Gastrocnemius medialis (tissue), 4 donors: ENCODE data around the gene KPNA4. TPM values are rescaled to one million over a fixed set of nuclear protein-coding genes. Genes with fewer than 3 reads are reported as not detected.

Experiments used
- ATAC-seq, 2 donors: fragments of 150-250 bp; one replicate each; pipeline ENCODE4 v1.9.1; 2016
- DNase-seq, 2 donors: peaks; one replicate each; pipeline ENCODE4 v3.0.0-alpha.2; 2019
- H3K27ac ChIP-seq, 4 donors: fragments of 200-600 bp; sonication (generic); 1 replicate in 1 of 4; 2 replicates in 3 of 4; pipeline ENCODE4 v1.5.1; 2016 to 2018; ENCODE audit warnings: mild to moderate bottlenecking in 2 of 4, moderate library complexity in 1 of 4
- H3K27me3 ChIP-seq, 3 donors: fragments of 200-600 bp; sonication (generic) in 2 of 3; 1 replicate in 1 of 3; 2 replicates in 2 of 3; pipeline versions ENCODE4 v1.5.1 to v1.6.0; 2016 to 2019; ENCODE audit warnings: mild to moderate bottlenecking in 1 of 3, moderate library complexity in 1 of 3
- H3K36me3 ChIP-seq, 2 donors: fragments of 200-600 bp; sonication (generic) in 1 of 2; one replicate each; pipeline ENCODE4 v1.5.1; 2017 to 2018
- H3K4me1 ChIP-seq, 2 donors: fragments of 200-600 bp; sonication (generic) in 1 of 2; one replicate each; pipeline ENCODE4 v1.5.1; 2016 to 2017; ENCODE audit warnings: mild to moderate bottlenecking in 2 of 2
- H3K4me3 ChIP-seq, 4 donors: fragments of 200-600 bp; sonication (generic) in 3 of 4; 1 replicate in 1 of 4; 2 replicates in 3 of 4; pipeline ENCODE4 v1.5.1; 2016 to 2019; ENCODE audit warnings: mild to moderate bottlenecking in 2 of 4
- H3K9me3 ChIP-seq, 3 donors: fragments of 200-600 bp; sonication (generic) in 2 of 3; 1 replicate in 1 of 3; 2 replicates in 2 of 3; pipeline ENCODE4 v1.5.1; 2016 to 2019
- POLR2A ChIP-seq, 2 donors: fragments of 450-650 bp; IDR thresholded peaks; one replicate each; pipeline ENCODE4 v1.6.1; 2017; ENCODE audit warnings: antibody characterized with exemption in 2 of 2, mild to moderate bottlenecking in 2 of 2, moderate library complexity in 2 of 2
- in situ Hi-C, 4 donors: fragments of 200-750 bp; cut with MboI; loops; one replicate each; pipeline versions ENCODE4 v1.15.0 to v1.8.0; 2017; ENCODE audit warnings: low sequenced_read_pairs in 4 of 4
- intact Hi-C: fragments of 100-400 bp; cut with DNase I; formaldehyde crosslinking; loops from one replicate; pipeline ENCODE4 v1.15.1; 2023; ENCODE audit warnings: low total_unique reads
- total RNA-seq, 4 donors: library from RNA; depleted of rRNA; stranded (reverse); fragments of >200 nt; gene quantifications; one replicate each; pipeline versions ENCODE4 v1.1.0 to v1.2.3, GENCODE V29; 2016
- TF ChIP-seq, protein P1 (sequence below), 5 experiments: fragments of 450-650 bp in 3 of 5; fragments of 200-600 bp in 2 of 5; sonication (generic) in 2 of 5; IDR thresholded peaks in 4 of 5; conservative IDR thresholded peaks in 1 of 5; 1 replicate in 4 of 5; 2 replicates in 1 of 5; pipeline ENCODE4 v1.5.1; 2016 to 2019; ENCODE audit warnings: antibody characterized with exemption in 5 of 5, mild to moderate bottlenecking in 3 of 5, moderate library complexity in 3 of 5

KPNA4 gene
- total RNA-seq, 4 donors from 2014 or later = 78.9 to 126 (median 86.0) TPM

DNA sequence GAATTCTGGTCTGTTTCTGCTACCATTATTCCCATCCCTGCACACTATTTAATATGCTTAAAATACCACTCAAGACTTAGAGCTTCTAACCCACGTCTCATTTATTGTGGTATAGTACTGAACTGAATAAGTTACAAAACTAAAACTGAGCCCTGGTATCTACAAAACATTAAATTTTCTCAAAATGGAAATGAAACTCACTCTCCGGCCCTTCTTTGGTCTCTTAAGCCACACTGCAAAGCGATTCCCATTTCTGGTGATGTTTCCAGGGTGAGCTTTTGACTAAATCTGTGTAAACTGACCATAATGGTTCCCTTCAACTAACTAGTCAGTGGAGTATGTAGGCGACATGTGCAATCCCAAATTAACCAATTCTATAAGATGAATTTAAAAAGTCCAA lies 18.6 kb downstream of the KPNA4 start:
- DNase-seq (no peak), ATAC-seq (no peak)
- Histone ChIP-seq H3K9me3 (no peaks in the 10 kb centered on the region), H3K4me1 (peaks cover 38 to 57% of the 10 kb centered on the region in 2 donors), H3K27ac (no peak overlapping the region), H3K4me3 (no peak overlapping the region), H3K36me3 (no peaks in the 10 kb centered on the region), H3K27me3 (no peaks in the 10 kb centered on the region)
- intact Hi-C loops = no loop called here
- TF ChIP-seq POLR2A (IDR thresholded peaks at IDR 0.05) = no peak
- TF ChIP-seq, protein P1, sequence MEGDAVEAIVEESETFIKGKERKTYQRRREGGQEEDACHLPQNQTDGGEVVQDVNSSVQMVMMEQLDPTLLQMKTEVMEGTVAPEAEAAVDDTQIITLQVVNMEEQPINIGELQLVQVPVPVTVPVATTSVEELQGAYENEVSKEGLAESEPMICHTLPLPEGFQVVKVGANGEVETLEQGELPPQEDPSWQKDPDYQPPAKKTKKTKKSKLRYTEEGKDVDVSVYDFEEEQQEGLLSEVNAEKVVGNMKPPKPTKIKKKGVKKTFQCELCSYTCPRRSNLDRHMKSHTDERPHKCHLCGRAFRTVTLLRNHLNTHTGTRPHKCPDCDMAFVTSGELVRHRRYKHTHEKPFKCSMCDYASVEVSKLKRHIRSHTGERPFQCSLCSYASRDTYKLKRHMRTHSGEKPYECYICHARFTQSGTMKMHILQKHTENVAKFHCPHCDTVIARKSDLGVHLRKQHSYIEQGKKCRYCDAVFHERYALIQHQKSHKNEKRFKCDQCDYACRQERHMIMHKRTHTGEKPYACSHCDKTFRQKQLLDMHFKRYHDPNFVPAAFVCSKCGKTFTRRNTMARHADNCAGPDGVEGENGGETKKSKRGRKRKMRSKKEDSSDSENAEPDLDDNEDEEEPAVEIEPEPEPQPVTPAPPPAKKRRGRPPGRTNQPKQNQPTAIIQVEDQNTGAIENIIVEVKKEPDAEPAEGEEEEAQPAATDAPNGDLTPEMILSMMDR (IDR thresholded peaks at IDR 0.05 in 4 of 5, conservative IDR thresholded peaks at IDR 0.05 in 1 of 5) = no peak
- in situ Hi-C loops = no loop called here

- in situ Hi-C loops (no loop called here), intact Hi-C loops (no loop called here)
- H3K27ac ChIP-seq = no peak overlapping the region
- H3K27me3 ChIP-seq = no peaks in the 10 kb centered on the region
- TF ChIP-seq POLR2A (IDR thresholded peaks at IDR 0.05) = no peak
- TF ChIP-seq, protein P1 (IDR thresholded peaks at IDR 0.05 in 4 of 5, conservative IDR thresholded peaks at IDR 0.05 in 1 of 5) = no peak
- H3K4me1 ChIP-seq = peaks cover 45 to 58% of the 10 kb centered on the region in 2 donors
- DNase-seq = no peak
- H3K9me3 ChIP-seq = no peaks in the 10 kb centered on the region
- H3K36me3 ChIP-seq = no peaks in the 10 kb centered on the region
- ATAC-seq = no peak
- no peak overlapping the region for H3K4me3 ChIP-seq
These were observed 19.9 kb downstream of the KPNA4 start for GRCh38 chr3:160545504-160545871.

DNA sequence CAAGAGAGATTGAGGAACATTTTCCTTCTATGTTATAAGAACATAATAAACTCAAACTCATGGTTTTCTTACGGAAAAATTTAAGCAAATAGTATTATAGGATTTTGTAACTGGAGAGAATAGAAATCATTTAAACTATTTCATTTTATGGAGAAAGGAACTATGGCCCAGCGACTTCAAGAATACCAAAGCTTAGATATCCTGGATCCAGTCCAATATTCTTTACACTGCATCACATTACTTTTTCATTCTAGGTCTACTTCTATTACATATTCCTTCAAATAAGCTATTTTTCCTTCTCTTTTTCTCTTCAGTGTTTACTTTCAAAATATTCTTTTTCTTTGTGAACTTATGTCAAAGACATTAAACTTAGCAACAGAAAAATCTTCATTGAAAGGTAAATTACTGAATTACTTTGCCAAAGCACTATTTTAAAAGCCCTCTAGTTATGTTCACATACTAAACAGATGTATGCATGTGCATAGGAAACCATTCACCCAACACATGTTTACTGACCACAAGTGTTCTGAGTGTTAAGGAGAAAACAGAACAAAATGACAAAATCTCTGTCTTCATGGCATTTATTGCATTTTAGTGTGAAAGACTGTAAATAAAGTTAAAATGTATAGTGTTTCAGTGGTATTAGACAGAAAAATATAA lies 20.4 kb downstream of the KPNA4 start:
- H3K9me3 ChIP-seq = no peaks in the 10 kb centered on the region
- no peak overlapping the region for H3K4me3 ChIP-seq
- intact Hi-C loops (no loop called here), in situ Hi-C loops (no loop called here)
- ATAC-seq (no peak), DNase-seq (no peak)
- no peaks in the 10 kb centered on the region for H3K27me3 ChIP-seq
- TF ChIP-seq POLR2A (IDR thresholded peaks at IDR 0.05) = no peak
- TF ChIP-seq, protein P1 (IDR thresholded peaks at IDR 0.05 in 4 of 5, conservative IDR thresholded peaks at IDR 0.05 in 1 of 5) = no peak
- no peak overlapping the region for H3K27ac ChIP-seq
- H3K36me3 ChIP-seq = no peaks in the 10 kb centered on the region
- peaks cover 47 to 58% of the 10 kb centered on the region in 2 donors for H3K4me1 ChIP-seq

GRCh38 chr3:160540551-160540950 lies 24.8 kb downstream of the KPNA4 start:
- intact Hi-C loops (no loop called here), in situ Hi-C loops (no loop called here)

More at GRCh38 chr3:160540551-160540950, 24.8 kb downstream of the KPNA4 start:
- no peaks in the 10 kb centered on the region for H3K9me3 ChIP-seq
- ATAC-seq = no peak
- TF ChIP-seq, protein P1 (IDR thresholded peaks at IDR 0.05 in 4 of 5, conservative IDR thresholded peaks at IDR 0.05 in 1 of 5) = no peak
- no peak for TF ChIP-seq POLR2A (IDR thresholded peaks at IDR 0.05)
- no peak for DNase-seq
- H3K4me1 ChIP-seq = peaks cover 41 to 57% of the 10 kb centered on the region in 2 donors
- no peak overlapping the region for H3K27ac ChIP-seq
- no peaks in the 10 kb centered on the region for H3K27me3 ChIP-seq
- H3K36me3 ChIP-seq = peaks cover 0 to under 1% of the 10 kb centered on the region in 2 donors
- no peak overlapping the region for H3K4me3 ChIP-seq
